HG03159 (cell line): Measurements from ENCODE around the gene ATPAF1.
"Not testable (repeated sequence)": the region's sequence is repeated elsewhere in the genome, so short reads cannot be mapped to it uniquely, and the experiment has no call there.

Source experiments
- ATAC-seq: cut with Tn5 transposase; IDR thresholded peaks from one replicate; pipeline ENCODE4 v1.9.1; 2021; ENCODE audit warnings: mild to moderate bottlenecking, moderate library complexity; ENCODE audit not compliant: unreplicated experiment

Gene ATPAF1

DNA sequence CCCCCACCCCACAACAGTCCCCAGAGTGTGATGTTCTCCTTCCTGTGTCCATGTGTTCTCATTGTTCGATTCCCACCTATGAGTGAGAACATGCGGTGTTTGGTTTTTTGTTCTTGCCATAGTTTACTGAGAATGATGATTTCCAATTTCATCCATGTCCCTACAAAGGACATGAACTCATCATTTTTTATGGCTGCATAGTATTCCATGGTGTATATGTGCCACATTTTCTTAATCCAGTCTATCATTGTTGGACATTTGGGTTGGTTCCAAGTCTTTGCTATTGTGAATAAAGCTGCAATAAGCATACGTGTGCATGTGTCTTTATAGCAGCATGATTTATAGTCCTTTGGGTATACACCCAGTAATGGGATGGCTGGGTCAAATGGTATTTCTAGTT, 17.0 kb downstream of the ATPAF1 start:
- ATAC-seq: not testable (repeated sequence)

DNA sequence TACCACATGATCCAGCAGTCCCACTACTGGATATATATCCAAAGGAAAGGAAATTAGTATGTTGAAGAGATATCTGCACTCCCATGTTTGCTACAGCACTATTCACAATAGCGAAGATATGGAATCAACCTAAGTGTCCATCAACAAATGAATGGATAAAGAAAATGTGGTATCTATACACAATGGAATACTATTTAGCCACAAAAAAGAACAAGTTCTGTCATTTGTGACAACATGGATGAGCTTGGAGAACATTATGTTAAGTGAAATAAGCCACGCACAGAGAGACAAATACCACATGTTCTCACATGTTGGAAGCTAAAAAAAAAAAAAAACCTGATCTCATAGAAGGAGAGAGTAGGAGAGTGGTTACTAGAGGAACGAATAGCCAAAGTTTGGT, 17.7 kb downstream of the ATPAF1 start:
- ATAC-seq: no peak

DNA sequence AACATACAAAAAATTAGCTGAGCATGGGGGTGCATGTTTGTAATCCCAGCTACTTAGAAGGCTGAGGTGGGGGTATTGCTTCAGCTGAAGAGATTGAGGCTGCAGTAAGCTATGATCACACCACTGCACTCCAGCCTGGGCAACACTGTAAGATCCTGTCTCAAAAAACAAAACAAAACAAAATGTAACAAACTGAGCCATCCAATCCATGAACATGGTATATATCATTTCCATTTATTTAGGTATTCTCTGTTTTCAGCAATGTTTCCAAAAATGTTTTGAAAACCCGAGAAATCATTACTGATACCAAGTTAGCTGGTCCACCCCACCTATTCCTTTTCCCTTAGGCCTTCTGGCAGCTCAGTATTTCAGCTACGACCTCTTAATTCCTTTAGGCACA, 18.4 kb downstream of the ATPAF1 start:
- ATAC-seq: no peak

DNA sequence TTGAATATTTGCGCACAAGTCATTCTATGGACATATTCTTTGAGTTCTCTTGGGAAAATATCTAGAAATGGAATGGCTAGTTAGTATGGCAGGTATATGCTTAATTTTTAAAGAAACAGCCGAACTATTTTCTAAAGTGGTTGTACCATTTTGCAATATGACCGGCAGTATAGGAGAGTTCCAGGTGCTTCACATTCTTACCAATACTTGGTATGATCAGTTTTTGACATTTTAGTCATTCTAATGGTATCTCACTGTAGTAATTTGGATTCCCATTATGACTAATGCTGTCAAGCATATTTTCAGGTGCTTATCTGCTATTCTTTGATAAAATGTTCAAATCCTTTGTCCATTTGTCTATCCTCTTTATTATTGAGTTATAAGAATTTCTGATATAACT, 20.6 kb downstream of the ATPAF1 start:
- ATAC-seq: no peak

DNA sequence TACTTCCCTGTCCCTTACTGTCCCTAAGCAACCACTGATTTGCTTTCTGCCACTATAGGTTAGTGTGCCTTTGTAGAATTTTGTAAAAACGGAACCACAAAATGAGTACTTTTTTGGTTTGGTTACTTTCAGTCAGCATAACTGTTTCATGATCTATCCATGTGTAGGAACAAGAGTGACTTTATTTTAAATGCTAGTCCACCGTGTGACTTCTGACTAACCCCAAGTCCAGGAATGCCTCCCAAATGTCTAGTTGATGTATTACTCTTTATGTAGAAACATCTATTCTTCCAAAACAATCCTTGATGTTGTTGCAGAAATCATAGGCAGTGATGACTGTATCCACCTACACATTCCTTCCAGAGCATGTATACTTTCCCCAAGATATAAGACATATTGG, 21.3 kb downstream of the ATPAF1 start:
- ATAC-seq: no peak

DNA sequence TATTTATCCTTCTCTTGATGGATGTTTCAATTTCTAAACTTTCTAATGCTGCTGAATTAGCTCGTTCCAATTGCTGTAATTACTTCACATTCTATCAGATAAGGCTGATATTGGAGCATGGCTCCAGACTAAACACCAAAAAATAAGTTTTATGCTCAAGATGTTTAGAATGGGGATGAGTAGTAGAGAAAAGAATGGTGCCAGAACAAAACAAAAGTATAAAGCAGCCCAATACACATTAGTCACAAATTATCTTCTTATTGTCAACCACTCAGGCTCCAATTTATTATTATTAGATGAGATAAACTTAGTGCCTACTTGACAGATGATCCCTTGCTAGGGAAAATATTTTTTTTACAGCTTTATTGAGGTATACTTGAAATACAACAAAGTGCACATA, 21.8 kb downstream of the ATPAF1 start:
- no peak for ATAC-seq

DNA sequence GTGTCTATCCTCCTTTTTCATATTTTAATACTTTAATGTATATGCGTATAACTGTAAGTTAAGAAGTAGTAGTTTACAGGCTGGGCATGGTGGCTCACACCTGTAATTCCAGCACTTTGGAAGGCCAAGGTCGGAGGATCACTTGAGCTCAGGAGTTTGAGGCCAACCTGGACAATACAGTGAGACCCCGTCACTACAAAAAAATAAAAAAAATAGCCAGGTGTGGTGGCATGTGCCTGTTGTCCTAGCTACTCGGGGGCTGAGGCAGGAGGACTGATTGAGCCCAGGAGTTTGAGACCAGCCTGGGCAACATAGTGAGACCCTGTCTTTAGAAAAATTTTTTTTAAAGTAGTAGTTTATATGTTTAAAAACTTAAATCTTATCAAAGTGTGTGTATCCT, 22.3 kb downstream of the ATPAF1 start:
- ATAC-seq: no peak

DNA sequence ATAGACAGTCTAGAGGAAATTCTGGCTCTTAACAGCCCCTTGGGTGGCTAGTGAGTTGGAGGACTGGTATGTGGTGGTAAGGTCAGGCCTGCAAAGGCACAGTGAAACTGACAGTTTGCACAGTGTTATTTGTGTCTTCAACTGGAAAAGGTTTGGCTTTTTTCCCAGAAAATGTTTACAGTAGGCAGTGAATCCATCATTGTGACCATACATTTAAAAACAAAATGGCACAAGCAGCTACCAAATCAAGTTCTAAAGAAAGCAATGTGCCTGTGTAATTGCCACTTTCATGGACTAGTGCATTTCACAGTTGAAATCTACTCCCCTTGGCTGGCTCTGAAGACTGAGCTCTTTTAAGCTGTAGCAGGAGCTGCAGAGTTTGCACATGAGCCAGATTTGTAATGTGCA, 24.8 kb downstream of the ATPAF1 start:
- no peak for ATAC-seq

DNA sequence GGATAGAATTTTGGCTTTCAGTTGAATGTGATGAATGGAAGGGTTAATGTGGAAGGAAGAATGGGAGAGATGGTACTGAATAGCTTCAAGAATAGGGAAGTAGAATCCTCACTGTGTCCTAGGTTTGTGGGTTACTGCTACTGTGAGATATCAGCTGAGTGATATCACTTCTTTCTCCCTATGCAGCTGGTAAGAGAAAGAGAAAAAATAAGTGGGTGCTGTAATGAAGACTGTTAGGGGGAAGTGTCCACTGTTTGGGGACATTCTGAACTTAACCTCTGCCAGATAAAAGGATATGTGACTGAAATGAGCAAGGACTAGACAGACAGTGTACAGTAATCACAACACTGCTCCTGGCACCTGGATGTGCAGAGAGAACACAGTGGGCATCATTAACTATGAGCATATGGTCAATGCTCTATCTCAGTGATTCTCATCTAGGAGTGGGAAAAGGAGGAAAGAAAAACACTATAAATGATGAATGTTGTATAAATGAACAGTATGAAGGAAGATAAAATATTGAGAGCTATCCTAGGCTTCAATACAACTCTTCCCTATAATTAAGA, 26.0 kb downstream of the ATPAF1 start:
- no peak for ATAC-seq

DNA sequence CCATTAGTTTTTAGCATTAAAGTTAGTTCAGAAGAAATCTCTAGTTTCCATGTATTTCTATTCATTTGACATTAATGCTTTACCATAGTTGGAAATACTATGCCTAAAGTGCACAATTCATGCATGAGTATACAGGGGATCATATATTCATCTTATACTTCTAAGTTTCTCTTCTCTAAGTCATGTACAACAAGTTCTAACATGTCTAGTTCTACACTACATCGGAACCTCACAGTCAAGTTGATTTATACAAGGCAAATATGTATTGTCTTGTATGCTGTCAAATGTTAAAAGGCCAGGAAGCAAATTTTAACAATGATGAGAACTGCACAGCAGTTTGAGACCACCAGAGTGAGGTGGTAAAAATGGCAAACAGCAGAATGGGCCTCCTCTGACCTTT, 28.6 kb downstream of the ATPAF1 start:
- ATAC-seq: no peak

DNA sequence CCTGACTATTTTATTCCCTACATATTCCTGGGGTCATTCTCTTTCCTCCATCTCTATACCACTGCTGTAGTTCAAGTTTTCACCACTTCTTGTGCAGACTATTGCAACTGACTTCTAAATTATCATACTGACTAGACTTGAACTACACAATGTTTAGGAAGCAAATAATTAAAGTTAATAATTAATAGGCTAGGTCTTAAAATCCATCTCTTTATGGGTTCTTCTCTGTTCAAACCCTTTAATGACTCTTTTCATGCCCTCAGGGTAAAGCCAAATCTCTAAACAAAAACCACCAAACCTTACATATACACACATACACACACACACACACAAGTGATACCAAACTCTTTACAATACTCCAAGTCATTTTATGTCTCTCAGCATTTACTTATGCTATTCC, 29.2 kb downstream of the ATPAF1 start:
- ATAC-seq: no peak

DNA sequence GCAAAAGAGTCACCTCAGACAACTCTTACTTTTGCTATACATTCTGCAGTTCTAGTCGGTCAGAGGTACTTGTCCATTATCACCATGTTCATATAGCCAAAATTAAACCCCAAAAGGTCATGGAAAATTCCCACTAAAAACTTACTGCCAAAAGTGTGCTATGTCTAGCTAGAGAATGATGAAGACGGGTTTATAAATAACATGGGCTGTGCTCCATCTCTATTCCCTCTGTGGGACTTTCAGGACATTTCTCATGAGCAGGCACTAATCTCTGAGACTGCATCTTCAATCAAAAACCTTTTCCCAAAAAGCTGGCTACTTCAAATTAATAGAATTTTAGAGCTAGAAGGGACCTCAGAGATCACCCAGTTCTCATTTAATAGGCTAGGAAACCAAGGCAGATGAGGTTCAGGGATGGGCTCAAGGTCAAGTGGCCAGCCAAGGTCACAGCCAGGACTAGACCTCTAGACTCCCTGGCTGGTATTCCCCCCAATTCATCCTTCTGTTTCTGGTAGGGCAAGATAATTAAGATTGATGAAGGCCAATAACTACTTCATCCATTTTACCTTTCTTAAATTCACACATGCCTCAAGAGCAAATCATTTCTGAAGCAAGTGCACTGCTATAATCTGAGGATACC, 30.6 kb downstream of the ATPAF1 start:
- ATAC-seq: no peak

DNA sequence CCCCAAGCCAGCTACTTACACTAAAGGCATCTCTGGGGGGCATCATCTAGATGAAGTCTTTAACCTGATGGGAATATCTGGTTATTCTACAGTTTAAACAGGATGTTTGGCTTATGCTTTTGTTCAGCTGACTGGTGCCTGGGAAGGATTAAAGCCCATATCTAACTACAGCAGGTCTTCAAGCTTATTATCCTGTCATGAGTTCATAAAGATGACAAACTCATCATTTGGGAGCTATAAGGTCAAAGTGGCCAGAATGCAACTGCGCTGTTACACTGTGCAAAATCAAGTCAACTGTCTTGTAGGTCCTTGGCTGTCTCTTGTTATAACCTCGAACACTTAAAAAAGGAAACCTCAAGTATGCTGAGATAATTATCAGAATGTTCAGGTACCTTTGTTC, 33.0 kb downstream of the ATPAF1 start:
- no peak for ATAC-seq

DNA sequence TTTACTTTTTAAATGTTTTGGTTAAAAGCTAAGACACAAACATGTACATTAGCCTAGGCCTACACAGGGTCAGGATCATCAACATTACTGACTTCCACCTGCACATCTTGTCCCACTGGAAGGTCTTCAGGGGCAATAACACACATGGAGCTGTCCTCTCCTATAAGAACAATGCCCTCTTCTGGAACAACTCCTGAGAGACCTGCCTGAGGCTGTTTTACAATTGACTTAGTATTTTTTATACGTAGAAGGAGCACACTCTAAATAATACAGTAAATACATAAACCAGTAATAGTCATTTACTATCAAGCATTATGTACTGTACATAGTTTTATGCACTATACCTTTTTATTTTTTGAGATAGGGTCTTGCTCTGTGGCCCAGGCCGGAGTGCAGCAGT, 37.4 kb downstream of the ATPAF1 start:
- no peak for ATAC-seq

DNA sequence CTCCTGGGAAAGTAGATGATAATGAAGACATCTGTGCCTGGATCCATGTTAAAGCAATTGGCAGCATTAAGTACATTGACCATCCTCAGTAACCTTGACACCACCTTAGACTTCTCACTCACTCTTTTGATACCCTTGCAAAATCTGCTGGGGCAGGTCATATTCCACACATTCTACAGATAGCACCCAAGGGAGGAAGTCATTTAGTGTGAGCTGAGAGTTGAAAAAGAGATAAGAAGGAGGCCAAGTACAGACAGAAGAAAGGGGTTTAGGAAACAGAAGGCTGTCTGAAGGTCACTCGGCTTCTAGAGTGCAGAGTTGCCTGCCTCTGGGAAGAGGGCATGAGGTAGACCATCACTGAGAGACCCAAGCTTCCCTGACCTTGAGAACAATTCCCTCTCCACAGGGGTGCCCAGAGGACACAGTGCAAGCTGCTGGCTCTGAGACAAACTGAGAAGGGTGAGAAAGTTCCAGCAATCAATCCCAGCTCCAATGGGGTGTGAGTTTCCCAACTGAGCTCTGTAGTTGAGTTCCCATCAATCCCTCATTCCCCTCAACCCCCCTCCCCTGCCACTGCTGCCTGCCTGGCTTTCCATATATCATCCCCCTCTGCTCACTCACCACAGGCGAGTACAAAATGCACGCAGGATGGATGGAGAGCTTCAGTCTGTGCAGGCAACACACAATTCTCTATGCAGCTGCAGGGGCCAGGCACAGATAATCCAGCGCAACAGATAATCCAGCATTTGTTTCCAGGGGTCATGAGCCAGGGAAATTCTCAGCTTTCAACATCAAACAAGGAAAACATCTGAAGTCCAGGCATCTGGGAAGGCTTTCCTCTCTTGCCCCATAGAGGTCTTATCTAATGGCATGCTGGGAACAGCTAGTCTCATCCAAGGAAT, 44.2 kb downstream of the ATPAF1 start:
- ATAC-seq: no peak

DNA sequence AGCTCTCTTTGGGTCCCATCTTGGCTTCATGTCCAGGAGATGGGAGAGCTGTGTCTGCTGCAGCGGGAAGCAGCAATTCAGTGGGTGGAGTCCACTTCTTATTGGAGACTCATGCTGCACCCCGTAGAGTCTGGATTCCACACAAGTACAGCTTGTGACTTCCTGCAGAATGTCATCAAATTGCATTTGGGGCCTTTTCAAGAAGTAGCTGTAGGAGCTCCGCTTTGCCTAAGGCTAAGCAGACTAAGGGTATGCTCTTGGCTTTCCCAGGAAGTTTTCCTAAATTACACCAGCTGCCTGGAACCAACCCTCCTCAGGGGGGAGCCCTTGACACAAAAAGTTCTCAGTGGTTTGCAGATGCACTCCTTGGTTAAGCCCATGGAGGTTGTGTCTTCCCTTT, 45.8 kb downstream of the ATPAF1 start:
- ATAC-seq: no peak

DNA sequence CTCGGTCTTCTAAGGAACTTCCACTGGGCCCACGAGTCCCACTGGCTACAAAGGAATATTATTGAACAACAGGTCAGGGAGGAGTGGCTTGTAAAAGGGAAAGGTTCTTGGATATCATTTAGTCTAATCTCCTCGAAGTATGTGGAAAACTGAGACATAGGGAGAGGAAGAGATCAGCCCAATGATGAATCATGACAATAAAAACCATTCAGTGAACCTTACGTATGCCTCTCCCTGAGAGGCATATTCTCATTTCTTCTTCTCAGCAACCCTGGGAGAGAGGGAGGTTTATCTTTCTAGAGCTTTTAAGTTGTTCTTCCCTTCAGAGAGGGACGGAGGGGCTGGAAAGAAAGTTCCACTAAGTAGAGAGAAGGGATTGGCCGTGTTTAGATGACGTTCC, 46.2 kb downstream of the ATPAF1 start:
- ATAC-seq: no peak

DNA sequence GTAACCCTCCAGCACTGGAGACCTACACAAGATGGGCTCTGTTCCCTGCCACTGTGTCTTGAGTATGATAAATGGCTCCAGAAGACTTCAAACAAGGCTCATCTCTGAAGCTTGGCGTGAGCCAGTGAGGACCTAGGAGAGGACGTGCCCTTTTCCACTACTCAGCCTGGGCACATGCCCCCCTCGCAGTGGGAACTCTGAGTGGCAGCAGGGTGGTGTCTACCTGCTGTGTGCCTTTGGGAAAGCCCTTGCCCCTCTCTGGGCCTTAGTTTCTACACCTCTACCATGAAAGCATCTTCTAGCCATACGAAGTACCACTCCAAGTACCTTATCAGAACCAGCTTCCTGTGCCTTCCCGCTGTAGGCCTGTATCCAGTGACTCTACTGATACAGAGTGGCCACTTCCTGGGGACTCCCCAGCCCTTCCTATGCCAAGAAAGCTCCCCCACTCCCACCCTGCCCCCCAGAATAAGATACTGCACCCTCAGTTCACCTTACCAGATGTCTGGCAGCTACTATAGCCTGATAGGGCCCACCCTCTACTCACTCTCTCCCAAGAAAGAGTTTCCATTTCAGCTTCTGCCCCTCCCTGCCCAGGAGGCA, 48.4 kb downstream of the ATPAF1 start:
- no peak for ATAC-seq

DNA sequence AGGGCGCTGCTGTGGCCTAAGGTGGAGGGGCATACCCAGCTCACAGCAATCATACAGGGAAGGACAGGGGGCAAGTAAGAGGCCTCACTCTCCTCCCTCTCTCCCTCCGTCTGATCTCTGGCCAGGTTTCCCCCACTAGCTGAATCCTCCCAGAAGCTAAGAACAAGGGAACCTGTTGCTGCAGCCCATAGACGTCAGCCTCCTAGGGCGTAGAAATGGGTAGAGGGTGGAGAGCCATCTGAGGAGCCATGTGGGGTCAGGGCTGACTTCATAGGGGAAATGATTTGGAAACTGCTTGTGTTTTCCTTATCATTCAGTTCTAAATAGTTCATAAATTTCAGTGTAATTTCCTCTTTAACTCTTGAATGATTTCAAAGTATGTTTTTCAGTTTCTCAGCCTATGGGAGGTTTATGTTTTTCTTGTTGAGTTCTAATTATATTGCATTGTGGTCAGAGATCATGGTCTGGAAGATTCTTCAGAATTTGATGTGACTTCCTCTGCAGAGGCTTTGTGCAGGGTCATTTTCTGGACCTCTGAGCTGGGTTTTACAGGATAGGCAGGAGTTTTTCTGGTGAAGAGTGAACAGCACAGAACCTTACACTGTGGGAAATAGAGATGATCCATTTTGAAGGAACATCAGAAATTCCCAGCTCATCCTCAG, 49.3 kb downstream of the ATPAF1 start:
- ATAC-seq: no peak

DNA sequence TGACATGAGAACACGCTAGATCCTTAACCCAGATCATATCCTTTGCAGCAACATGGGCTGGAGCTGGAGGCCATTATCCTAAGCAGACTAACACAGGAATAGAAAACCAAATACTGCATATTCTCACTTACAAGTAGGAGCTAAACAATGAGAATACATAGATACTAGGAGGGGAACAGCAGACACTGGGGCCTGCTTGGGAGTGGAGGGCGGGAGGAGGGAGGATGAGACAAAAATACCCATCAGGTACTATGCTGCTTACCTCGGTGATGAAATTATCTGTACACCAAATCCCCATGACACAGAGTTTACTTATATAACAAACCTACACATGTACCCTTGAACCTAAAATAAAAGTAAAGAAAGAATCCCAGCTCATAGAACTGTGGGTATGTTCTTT, 50.3 kb downstream of the ATPAF1 start:
- ATAC-seq: no peak

DNA sequence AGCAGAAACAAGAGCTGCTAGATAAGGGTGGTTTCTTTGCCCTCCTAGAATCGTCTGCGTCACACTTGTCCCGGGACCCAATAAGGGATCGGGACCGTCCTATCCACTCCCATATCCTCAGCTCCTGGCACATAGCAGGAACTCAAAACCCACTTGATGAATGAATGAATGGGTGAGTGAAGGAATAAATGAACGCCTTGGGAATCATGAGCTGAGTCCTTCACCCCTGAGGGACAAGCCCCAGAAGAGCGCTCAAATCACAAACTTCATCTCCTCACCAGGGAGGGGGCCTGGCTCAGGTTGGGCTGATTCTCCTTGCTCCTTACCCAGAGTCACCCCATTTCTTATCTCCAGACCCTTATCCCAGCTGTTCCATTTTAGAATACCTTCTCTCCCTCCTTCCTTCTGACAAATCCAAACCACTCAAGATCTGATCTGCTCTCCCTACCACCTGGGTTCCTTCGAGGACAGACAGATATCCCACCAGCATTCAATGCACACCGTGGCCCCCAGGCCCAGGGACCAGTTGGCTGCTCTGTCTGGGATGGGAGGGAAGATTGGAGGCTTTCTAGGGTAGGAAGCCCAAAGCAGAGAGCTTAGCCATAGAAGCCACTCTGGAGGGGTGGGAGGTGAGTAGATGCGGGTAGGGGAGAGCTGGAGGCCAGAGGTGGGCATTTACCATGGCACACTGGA, 50.9 kb downstream of the ATPAF1 start:
- no peak for ATAC-seq
